GM18873 (cell line): ENCODE results near the gene SP6.
A peak's percentile ranks its signal among the peaks of the same experiment; 100 is the strongest.

Experiments
- ATAC-seq: cut with Tn5 transposase; IDR thresholded peaks from one replicate; pipeline ENCODE4 v1.9.1; 2021; ENCODE audit warnings: mild to moderate bottlenecking, moderate library complexity, moderate number of reproducible peaks; ENCODE audit not compliant: unreplicated experiment, low FRiP score

SP6 gene

GRCh38 chr17:47838636-47839035 lies 12.3 kb downstream of the SP6 start:
- no peak for ATAC-seq

DNA sequence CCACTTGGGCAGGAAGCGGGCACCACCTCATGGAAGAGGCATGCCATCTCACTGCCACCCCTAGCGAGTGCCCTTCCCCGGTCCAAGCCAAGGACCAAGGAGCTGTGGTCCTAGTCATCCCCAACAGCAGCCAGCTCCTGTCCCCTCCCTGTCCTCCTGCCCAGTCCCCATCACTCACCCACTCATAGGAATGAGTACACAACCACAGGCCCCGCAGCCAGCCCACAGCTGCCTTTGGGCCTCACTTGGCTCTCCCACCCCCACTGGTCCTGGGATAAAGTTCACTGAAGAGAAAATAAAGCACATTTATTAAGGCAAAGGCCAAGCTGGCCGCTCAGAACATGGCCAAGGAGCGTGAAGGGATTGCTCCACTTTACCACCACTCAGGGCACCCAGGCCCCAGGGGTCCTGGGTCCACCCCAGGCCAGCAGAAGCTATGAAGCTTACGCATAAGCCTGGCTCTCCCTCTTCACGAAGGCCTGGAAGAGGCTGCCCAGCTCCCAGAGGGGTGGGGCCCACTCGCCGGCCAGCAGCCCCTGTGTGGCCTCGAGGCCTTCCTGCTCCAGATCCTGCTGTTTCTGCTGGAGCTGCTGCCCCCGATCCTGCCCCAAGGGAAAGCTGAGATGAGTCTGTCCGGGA lies 13.4 kb downstream of the SP6 start:
- no peak for ATAC-seq

- ATAC-seq = no peak
Observed at GRCh38 chr17:47836601-47837000, 14.4 kb downstream of the SP6 start.

GRCh38 chr17:47834756-47835155 lies 16.2 kb downstream of the SP6 start:
- ATAC-seq = no peak

DNA sequence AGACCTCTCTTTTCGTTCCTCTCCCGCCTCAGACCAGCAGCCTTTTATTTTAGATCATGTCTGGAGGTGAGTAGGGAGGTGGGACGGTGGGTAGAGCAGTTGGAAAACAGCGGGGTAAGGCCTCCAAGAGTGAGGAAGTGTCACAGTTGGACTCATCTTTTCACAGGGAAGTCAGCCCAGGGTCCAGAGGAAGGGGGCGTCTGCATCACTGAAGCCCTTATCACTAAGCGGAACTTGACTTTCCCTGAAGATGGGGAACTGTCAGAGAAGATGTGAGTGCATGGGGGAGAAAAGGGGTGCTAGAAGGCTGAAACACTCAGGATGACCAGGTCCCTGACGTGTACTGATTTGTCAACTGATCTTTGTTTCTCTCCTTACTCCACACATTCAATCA lies 19.0 kb downstream of the SP6 start:
- peak; percentile 6 for ATAC-seq

- peak; percentile 68 for ATAC-seq
Observed at GRCh38 chr17:47831003-47831933, 19.7 kb downstream of the SP6 start, which contains the start of the genes LRRC46 and MRPL10. TSS of gene LRRC46 (plus strand) at chr17:47831670. CDS start at chr17:47831990, 320 bp downstream. TSS of gene MRPL10 (minus strand) at chr17:47831541. CDS start at chr17:47831511, 30 bp downstream.

- ATAC-seq = no peak
Observed at GRCh38 chr17:47830396-47831002, 20.5 kb downstream of the SP6 start.

DNA sequence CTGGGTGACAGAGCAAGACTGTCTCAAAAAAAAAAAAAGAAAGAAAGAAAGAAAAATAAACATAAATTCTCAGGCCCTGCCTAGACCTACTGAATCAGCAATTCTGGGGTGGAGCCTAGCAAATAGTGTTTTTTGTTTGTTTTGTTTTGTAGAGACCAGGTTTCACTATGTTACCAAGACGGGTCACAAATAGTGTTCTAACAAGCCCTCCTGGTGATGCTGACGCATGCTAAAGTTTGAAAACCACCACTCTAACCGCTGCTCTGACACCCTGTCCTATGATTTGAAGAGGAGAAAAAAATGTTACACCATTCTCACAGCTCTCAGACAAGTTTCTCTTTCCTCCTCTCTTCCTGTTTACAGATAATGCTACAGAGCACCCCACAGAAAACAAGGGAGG lies 21.1 kb downstream of the SP6 start:
- ATAC-seq = no peak

GRCh38 chr17:47823519-47823918 lies 27.4 kb downstream of the SP6 start:
- no peak for ATAC-seq

GRCh38 chr17:47822785-47823184 lies 28.2 kb downstream of the SP6 start:
- no peak for ATAC-seq

DNA sequence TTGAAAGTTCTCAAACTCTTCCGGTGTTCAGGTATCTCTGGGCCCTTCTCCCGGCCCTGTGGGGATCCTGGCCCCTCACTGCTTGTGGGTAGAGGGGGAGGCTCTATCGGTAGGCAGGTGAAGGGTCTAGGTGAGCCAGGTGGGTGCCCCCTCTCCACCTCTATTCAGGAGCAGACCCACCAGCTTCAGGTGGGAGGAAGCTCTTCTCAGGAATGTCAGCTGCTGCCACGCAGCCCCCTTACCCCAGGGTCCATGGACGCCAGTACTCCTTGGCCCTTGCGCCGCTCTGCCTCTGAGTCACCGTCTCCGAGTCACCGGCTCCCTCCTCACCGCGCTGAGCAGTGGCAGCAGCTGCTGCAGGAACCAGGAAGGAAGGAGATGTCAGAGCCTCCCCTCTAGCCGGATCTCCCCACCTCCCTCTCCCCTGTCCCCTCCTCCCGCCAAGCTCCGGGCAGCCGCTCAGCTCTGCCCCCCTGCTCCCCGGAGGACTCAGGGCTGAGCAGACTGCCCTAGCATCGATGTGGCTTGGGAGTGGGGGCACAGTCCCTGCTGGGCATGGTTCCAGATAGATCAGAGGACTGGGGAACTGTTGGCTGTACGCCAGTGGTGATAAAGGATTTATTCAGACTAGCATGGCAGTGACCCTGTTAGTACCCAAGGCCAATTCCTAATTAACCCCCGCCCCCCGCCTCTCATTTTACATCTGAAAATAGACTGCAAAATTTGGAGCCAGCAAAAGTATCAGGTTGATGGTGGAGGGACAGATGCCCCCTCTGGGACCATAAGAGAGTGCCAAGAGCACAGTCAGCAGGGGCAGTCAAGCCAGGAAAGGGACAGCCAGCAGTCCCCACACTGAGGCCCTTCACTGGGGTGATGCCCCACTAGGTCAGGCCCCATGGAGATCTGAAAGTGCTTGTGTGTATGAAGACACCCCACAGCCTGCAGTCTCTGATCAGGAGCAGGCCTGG lies 29.3 kb downstream of the SP6 start, which contains the start of gene OSBPL7:
OSBPL7 (minus strand) TSS at position 371 of the 968 bp plus-strand sequence. CDS start 1,516 bp downstream, outside the sequence.
- no peak for ATAC-seq

GRCh38 chr17:47821031-47821423 lies 29.9 kb downstream of the SP6 start:
- ATAC-seq = no peak

DNA sequence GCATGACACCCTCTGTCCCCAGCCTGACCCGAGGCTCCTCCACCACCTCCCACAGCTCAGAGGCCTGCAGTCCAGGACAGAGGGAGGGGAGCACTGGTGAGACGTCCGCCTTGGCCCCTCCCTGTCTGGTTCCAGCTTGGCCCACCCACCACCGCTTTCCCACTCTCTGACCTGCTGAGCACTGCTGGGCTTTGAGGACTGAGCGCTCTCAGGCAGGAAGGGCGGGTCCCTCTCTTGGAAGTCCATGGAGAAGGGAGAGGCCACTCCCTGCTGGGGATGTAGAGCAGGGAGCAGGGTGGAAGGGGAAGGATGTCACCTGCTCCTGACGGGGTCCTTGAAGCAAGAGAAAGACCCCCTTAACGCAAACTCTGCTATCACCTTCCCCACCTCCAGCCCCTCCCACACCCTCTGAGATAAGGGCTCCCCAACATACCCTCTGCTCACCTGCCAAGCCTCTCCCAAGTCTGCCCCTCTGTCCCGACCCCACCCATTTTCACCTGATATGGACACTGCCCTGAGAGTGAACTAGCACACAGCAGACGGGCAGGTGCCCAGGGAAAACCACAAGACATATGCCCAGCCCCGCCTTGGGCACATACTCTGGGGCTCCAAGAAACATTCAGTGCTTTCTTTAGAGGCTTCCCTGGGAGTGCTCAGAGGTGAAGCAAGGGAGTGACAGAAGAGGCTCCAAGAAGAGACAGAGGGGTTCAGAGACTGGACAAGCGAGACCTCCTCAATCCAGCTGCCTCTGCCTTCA lies 30.8 kb downstream of the SP6 start:
- no peak for ATAC-seq

DNA sequence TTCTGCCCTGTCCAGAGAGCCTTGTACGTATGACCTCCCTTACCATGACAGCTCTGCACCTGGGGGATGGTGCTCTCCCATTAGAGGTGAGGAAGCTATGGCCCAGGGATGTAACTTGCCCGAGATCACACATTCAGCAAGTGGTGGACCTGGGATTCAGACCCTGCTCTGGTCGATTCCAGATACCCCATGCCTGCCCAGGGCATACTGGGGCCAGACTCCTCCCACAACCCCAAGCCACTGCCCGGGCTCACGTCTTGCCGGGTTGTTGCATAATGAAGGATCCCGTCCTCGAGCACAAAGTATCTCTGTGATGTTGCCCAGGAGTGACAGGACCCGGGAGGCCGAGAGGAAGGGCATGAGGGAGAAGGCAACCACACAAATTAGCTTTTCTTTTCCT lies 31.5 kb downstream of the SP6 start:
- no peak for ATAC-seq

DNA sequence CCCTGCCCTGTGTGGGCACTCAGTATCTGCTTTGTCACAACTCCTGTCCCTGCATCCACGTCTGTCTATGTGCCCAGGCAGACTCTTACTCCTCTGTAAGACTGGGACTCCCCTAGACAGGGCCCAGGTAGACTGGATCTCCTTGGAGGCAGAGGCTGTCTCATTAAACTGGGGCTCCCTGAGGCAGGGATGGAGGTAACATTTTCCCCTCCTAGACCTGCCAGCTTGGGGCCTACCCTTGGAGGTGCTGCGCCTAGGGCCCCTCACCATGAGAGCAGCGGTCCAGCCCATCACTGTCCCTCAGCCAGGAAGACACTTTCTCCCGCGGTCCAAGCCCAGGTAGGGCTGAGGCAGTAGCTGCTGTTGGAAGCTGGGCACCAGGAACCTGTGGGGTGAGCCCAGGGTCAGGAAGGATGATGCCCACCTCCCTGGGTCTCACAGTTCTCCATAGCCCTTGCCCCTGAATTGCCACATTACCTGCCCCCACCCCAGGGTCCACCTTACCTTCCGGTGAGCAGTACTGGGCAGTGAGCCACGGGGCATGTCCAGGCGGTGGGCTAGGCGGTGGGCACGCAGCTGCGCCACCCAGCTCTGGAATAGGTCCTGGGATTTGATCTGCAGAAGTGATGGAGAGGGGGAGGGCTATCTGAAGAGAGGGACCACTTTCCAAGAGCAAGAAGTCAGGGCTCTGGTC lies 32.8 kb downstream of the SP6 start:
- no peak for ATAC-seq

DNA sequence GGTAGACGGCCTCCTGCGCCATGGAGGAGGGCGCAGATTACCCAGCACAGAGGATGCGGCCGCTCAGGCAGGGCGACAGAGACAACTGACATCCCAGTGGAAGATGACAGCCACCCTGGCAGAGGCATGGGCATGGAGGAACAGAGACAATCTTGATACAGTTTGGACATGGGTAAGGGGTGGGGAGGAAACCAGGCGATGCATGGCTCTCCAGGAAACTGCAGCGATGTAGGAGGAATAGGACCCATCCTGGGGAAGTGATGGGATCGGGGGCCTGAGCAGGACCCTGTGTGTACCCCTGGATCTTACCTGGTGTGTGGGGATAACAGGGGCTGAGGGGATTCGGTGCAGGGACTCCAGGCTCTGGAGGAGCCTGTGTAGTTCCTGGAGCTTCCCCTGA lies 34.0 kb downstream of the SP6 start:
- no peak for ATAC-seq

GRCh38 chr17:47816111-47816735 lies 34.7 kb downstream of the SP6 start:
- ATAC-seq = no peak
